Left colon (tissue), 2 donors: Measurements from ENCODE around the gene C10orf95. TPM values are rescaled to one million over a fixed set of nuclear protein-coding genes. Genes with fewer than 3 reads are reported as not detected.
A peak's percentile ranks its signal among the peaks of the same experiment; 100 is the strongest.

Experiments
- ATAC-seq: fragments of 200-7000 bp; cut with Tn5 transposase; one replicate; pipeline ENCODE4 v1.9.1; 2020; ENCODE audit warnings: mild to moderate bottlenecking, moderate library complexity
- DNase-seq, 2 donors: peaks; one replicate each; pipeline ENCODE4 v3.0.0-alpha.2; 2020
- intact Hi-C, 2 donors: fragments of 100-400 bp; cut with DNase I in 1 of 2; cut with micrococcal nuclease in 1 of 2; formaldehyde crosslinking; loops; one replicate each; pipeline versions ENCODE4 v1.11.2 to v1.14.0; 2022; cut with DNase I, micrococcal nuclease
- total RNA-seq, 2 donors: library from RNA; stranded (reverse); fragmentation: NEBNext Ultra II Directional; extraction: Animal tissue kit (Norgen Biotek cat#: 25700); gene quantifications; one replicate each; pipeline ENCODE4 v1.2.1, GENCODE V29; 2021
- donor health status: DM: no; HTN: no; CAD: no.
- donor health status: DM: yes; HTN: yes; CAD: no.

Gene C10orf95
- total RNA-seq, 2 donors from 2014 or later, result 2.1 to 2.2 TPM

- intact Hi-C loops, result no loop called here
- DNase-seq (peak in 1 of 2 donors; percentile 66), ATAC-seq (peak; percentile 52)
Observed at GRCh38 chr10:102421757-102422512, 29.4 kb downstream of the C10orf95 start.

GRCh38 chr10:102421507-102421756, 29.9 kb downstream of the C10orf95 start:
- intact Hi-C loops, result no loop called here
- DNase-seq, result no peak
- peak; percentile 68 for ATAC-seq

GRCh38 chr10:102420714-102421506, 30.4 kb downstream of the C10orf95 start, which contains the start of gene FBXL15:
Gene FBXL15 (plus strand): TSS chr10:102420836. CDS start chr10:102421130, 294 bp downstream.
- ATAC-seq (peak; percentile 70), DNase-seq (peak; percentile 97 to 98)
- intact Hi-C loops, result no loop called here

- ATAC-seq (no peak), DNase-seq (no peak)
- intact Hi-C loops, result no loop called here
Observed at GRCh38 chr10:102420181-102420713, 31.1 kb downstream of the C10orf95 start.

GRCh38 chr10:102419269-102420180, 31.8 kb downstream of the C10orf95 start:
- ATAC-seq, result no peak
- DNase-seq, result peak in 1 of 2 donors; percentile 65
- intact Hi-C loops, result no loop called here

GRCh38 chr10:102418622-102419268, 32.6 kb downstream of the C10orf95 start, which contains the start of gene PSD:
Gene PSD (minus strand): TSS chr10:102418785. CDS start chr10:102417038, 1,747 bp downstream.
- DNase-seq, result no peak
- ATAC-seq, result no peak
- intact Hi-C loops, result no loop called here

- ATAC-seq (no peak), DNase-seq (no peak)
- intact Hi-C loops, result no loop called here
Observed at GRCh38 chr10:102416695-102417094, 34.6 kb downstream of the C10orf95 start.

- intact Hi-C loops, result no loop called here
- no peak for DNase-seq
- ATAC-seq, result no peak
Observed at GRCh38 chr10:102416283-102416682, 35.1 kb downstream of the C10orf95 start.

GRCh38 chr10:102414749-102415148, 36.6 kb downstream of the C10orf95 start:
- no peak for DNase-seq
- no peak for ATAC-seq
- intact Hi-C loops, result no loop called here

- intact Hi-C loops, result no loop called here
- ATAC-seq, result no peak
- DNase-seq, result no peak
Observed at GRCh38 chr10:102413806-102414561, 37.4 kb downstream of the C10orf95 start.

- ATAC-seq (no peak), DNase-seq (no peak)
- intact Hi-C loops, result no loop called here
Observed at GRCh38 chr10:102413053-102413705, 38.2 kb downstream of the C10orf95 start.

- ATAC-seq, result no peak
- intact Hi-C loops, result no loop called here
- DNase-seq, result no peak
Observed at GRCh38 chr10:102412293-102412692, 39.0 kb downstream of the C10orf95 start.

- no peak for DNase-seq
- intact Hi-C loops, result no loop called here
- no peak for ATAC-seq
Observed at GRCh38 chr10:102411341-102412255, 39.7 kb downstream of the C10orf95 start.

GRCh38 chr10:102410429-102411073, 40.8 kb downstream of the C10orf95 start:
- intact Hi-C loops, result no loop called here
- DNase-seq, result no peak
- ATAC-seq, result no peak

- ATAC-seq (no peak), DNase-seq (no peak)
- intact Hi-C loops, result no loop called here
Observed at GRCh38 chr10:102409604-102410428, 41.5 kb downstream of the C10orf95 start.
